COLO668 (cell line): Measurements from ENCODE around the gene AJAP1.

ENCODE experiments used
- DNase-seq: peaks from one replicate; lab custom pipeline; 2025; ENCODE audit not compliant: unreplicated experiment; lab: John Stamatoyannopoulos, UW

Gene AJAP1

GRCh38 chr1:4729090-4729471 lies 74.7 kb downstream of the AJAP1 start:
- no peak for DNase-seq

GRCh38 chr1:4730078-4730477 lies 75.7 kb downstream of the AJAP1 start:
- DNase-seq = no peak

- no peak for DNase-seq
These were observed 79.2 kb downstream of the AJAP1 start for GRCh38 chr1:4733446-4734177.

DNA sequence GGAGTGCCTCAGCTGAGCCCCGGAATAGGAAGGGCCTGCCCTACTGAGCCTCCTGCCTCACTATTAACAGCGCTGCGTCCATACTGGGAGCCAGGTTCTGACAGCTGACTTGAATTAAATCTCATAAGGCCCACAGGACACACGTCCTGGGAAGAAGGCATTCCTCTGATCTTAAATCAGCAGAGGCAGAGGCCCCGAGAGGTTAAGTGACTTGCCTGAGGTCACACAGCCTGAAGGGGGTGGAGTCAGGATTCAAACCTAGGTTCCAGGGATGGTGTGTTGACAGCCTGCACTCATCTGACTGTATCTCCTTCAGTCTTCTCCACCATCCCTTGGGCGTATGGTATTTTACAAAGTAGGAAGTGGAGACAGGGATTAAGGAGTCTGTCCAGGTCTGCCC lies 79.8 kb downstream of the AJAP1 start:
- no peak for DNase-seq

DNA sequence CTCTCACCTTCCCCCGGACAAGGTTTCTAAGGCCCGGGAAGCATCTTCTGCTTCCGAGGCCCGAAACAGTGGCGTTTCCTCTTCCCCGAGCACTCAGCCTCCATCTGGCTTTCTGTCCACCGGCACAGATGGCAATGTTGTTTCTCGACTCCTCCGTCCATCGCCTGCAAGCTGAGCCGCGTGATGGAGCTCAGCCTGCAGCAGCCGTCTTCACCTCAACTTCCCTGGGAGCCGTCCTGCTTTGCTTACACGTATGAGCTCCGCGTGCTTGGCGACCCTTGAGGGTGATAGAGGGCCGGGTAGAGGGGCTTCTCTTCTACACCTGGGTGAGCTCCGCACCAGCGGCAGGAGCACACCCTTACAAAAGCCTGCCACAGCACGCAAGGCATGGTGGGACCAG lies 80.4 kb downstream of the AJAP1 start:
- no peak for DNase-seq

- DNase-seq = no peak
These were observed 81.8 kb downstream of the AJAP1 start for GRCh38 chr1:4736254-4736653.

GRCh38 chr1:4741876-4742423 lies 87.5 kb downstream of the AJAP1 start:
- DNase-seq = no peak

GRCh38 chr1:4743978-4744750 lies 89.8 kb downstream of the AJAP1 start:
- no peak for DNase-seq

DNA sequence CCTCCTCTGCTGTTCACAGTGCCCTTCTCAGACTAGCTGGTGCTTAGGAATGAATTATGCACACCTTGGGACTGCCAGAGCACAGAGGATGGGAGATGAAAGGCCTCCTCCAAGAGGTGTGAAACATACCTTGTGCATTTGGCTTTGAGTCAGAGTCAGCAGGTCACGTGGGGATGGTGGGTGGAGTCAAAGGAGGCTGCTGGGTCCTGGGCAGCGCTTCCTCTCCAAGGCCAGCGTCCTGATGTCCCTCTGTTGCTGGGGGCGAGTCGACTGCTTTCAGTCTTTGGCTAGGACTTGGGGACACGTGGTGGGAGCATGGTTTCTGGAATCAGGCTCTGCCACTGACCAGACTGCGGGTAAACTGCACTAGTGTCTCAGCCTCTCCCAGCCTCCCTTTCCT lies 91.2 kb downstream of the AJAP1 start:
- DNase-seq = no peak

DNA sequence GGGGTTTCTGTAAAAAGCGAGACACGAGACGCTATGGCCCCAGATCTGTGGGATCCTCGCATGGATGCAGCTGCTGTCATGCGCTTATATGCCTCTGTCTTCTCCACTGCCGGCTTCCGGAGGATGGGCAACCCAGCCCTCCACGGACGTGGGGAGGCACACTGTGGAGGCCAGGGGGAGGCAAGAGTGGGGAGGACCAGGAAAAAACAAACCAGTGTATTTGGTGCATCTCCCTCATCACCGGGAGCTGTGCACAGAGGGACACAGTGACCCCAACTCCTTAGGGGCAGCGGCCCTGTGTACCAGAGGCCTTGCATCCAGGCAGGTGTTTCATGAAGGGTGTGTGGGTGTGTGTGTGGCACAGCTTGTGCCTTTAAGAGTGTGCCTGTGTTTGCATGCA lies 95.0 kb downstream of the AJAP1 start:
- DNase-seq = no peak

- no peak for DNase-seq
These were observed 95.8 kb downstream of the AJAP1 start for GRCh38 chr1:4750177-4750576.

DNA sequence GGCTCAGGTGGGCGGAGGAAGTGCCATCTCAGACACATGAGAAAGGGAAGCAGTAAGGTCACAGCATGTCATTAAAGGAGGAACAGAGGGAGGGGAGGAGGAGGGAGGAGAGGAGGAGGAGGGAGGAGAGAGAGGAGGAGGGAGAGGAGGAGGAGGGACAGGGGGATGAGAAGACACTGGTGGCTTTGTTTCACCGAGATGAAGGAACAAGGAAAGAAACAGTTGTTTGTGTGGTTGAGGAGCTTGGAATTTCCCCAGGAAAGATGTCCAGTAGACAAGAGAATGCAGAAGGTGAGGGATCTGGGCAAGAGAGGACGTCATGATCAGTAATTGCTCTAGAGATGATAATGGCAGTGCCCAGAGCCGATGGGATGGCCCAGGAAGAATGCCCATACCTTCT lies 97.7 kb downstream of the AJAP1 start:
- no peak for DNase-seq

DNA sequence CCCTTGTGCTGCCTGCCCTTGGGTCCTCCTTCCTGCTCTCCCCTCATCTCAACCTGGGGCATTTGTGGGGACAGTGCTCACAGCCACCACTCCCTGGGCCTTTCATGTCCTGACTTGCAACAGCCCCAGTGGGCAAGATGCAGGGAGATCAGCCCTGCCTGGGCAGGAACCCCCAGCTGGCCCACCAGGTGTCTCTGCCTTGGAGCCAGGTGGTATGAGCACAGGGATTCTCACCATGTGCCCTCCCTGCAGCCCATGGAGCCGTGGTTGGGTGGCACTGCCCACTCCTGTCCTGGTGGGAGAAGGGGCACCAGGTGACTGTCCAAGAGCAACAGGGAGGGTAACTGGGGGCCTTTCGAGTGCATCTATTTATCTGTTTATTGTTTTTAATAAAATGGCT lies 100.4 kb downstream of the AJAP1 start:
- DNase-seq = no peak

DNA sequence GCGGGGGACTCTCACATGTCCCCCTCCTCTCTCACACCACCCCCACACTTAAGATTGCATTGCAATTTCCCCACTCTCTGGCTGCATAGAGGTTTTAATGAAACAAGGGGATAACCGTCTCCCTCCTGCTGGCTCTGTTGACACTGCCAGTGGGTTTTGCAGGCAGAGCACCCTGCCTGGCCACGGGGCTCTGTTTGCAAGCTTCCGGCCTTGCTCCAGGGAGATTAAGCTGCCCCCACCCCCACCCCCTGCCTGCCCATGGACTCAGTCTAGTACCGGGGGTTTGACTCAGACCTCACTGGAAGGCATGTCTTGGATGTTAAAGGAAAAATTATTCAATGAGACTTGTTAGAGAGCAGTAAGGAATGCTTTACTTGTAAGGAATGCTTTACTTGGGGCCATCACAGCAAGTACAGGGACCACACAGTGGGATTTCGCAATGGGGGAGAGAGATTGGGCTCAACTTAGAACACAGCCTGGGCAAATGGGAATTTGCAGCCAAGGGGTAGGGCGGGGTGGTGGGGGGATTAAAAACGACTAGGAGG lies 101.0 kb downstream of the AJAP1 start:
- DNase-seq = no peak

DNA sequence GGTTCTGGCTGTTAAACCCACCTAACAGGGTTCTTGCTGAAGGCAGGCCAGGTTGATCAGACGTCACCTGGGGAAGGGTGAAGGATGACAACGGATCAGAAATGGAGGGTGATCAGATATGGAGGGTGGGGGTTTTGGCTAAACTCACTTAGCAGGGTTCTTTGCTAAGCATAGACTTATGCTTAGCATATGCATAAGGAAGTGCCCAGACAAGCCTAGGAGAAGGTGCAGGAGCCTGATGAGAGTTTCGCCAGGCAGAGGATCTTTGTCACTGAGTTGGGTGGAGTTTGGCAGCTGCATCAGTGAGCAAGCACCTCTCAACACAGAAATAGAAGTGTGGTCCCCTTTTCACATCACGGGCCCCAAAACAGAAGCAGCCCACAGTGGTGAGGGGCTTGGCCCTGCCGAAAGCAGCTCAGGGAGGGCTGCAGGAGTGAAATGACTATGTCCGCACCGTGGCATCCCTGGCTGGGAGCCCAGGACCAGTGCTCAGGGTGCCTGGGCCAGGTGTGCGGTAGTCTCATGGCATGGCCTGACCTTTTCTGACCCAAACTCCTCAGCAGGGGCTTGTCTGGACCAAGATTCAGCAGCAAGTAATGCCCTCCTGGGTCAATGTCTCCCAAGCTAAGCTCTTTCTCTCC lies 101.6 kb downstream of the AJAP1 start:
- no peak for DNase-seq

- no peak for DNase-seq
These were observed 102.6 kb downstream of the AJAP1 start for GRCh38 chr1:4756851-4757580.

DNA sequence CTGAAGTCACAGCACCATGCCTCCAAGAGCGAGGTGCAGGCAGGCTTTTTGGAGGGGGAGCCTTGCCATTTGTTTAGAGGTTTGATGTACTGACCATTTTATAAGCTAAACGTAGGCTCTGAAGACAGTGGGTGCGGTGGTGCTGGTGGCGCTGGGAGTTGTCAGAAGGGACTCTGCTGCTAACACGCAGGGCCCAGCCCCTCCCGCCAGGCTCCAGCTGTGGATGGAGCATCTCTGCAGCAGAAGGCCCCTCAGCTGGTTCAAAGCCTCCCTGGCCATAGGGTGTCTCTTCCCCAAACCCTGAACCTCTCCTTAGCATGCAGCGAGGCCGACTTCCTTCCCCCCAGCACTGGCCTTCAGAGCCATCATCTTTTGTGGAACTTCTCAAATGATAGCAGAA lies 105.3 kb downstream of the AJAP1 start:
- no peak for DNase-seq

DNA sequence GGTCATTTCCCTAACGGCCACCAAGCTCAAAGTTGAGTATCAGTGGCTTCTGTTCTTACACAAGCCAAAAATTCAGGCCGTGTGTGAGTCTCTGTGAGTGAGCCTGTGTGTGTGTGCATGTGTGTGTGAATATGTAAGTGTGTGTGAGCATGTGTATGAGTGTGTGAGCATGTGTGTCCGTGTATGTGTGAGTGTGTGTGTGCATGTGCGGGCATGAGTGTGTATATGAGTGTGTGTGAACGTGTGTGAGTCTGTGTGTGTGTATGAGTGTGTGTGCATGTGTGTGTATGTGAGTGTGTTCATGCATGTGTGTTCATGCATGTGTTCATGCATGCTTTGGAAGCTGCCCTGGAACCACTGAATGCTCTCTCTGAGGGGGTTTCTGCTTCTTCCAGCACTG lies 105.7 kb downstream of the AJAP1 start:
- DNase-seq = no peak

DNA sequence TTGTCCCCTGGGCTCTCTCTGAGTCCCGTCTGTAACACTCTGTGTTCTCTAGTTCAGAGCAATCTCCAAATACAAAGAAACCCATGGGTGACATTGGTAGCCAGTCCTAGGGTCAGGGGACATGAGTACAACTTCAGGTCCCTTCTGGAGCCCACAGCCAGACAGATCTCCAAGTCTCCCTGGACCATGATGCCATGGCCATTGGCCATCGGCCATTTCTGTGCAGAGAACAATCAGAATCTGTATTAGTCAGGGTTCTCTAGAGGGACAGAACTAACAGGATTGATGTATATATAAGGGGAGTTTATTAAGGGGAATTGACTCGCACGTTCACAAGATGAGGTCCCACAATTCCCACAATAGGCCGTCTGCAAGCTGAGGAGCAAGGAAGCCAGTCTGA lies 106.9 kb downstream of the AJAP1 start:
- DNase-seq = no peak

- DNase-seq = no peak
These were observed 107.7 kb downstream of the AJAP1 start for GRCh38 chr1:4762146-4762545.

DNA sequence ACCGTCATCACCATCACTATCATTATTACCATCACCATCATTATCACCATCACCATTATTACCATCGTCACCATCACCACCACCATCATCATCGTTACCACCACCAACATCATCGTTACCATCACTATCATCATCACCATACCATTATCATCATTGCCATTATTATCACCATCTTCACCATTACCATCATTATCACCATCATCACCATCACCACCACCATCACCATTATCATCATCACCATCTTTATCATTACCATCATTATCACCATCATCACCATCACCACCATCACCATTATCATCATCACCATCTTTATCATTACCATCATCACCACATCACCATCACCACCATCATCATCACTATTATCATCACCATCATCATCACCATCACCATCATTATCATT lies 112.9 kb downstream of the AJAP1 start:
- no peak for DNase-seq
